ENCODE data around the gene ATG4D. TPM values are rescaled to one million over a fixed set of nuclear protein-coding genes. Genes with fewer than 3 reads are reported as not detected.

The ATG4D gene
- 34.9 TPM for polyA plus RNA-seq (2013, experiment 1 of 2)
- 28.5 TPM for polyA plus RNA-seq (2013, experiment 2 of 2)

DNA sequence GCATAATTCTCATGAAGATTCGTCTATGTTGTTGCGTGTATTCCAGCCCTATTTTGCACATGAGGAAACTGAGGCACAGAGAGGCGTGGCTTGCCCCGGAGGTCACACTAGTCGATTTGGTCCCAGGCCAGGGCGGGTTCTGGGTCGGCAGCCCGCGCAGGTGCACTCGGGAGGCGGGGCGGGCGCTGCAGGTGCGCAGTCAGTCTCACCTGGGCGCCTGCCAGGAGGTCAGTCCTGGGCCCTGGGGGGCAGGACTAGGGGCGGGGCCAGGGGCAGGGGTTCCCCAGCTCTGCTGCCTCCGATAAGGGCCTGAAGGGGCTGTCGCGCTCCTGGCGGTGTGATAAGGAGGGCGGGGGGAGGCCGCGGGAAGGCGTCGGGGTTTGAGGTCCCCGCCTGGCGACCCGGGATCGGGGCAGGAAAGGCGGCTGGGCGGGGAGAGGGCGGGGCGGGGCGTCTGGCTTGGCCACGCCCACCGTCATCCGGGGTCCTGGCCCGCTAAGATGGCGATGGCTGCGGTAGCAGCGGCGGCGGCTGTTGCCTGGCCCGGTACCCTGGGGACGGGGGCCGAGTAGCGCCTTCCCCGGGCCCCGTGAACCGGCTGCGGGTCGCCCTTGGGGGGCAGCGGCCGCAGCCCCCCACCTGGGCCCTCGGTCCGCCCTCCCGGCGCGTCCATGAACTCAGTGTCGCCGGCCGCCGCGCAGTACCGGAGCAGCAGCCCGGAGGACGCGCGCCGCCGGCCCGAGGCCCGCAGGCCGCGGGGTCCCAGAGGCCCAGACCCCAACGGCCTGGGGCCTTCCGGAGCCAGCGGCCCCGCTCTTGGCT, at the start of gene ATG4D:
Gene ATG4D (plus strand): TSS at position 485 of the 822 bp plus-strand sequence. CDS start 187 bp downstream, at position 672.
- Histone ChIP-seq H3K4me1 (ENCODE audit: control insufficient read depth, insufficient read depth, low read length, poor library complexity, severe bottlenecking) (no peaks in the 10 kb centered on the region), H3K9me3 (ENCODE audit: control insufficient read depth, low read length) (no peaks in the 10 kb centered on the region), H3K4me3 (ENCODE audit: extremely low read depth, insufficient read depth, low read length, poor library complexity, severe bottlenecking) (peak within 1 kb of the TSS; percentile 80), H3K27ac (ENCODE audit: low read depth, low read length, severe bottlenecking) (no peak within 1 kb of the TSS), H3K36me3 (ENCODE audit: control insufficient read depth, insufficient read depth, low read length) (peaks cover 18% of the 10 kb centered on the region)
- WGBS, 2 experiments (ENCODE audit: insufficient coverage in 2 of 2) = 3% methylated on average over 47 to 64 of the region's 79 CpGs

DNA sequence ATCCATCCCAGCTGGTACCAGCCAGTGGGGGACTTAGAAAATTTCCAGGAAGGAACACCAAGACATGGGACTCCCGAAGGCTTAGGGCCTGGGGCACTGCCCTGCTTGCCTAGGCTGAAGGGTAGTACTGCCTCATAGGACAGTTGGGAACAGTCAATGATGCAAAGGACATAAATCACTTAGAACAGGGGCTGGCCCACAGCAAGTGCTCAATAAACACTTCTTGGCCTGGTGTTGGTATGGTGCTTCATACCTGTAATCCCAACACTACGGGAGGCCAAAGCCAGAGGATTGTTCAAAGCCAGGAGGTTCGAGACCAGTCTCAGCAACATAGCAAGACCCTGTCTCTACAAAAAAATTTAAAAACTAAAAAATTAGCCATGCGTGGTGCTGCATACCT, 46.3 kb upstream of the ATG4D start:
- H3K9me3 ChIP-seq (ENCODE audit: control insufficient read depth, low read length) = no peaks in the 10 kb centered on the region
- no peak overlapping the region for H3K27ac ChIP-seq (ENCODE audit: low read depth, low read length, severe bottlenecking)
- 94 to 98% methylated on average over 4 of the region's 4 CpGs for WGBS, 2 experiments (ENCODE audit: insufficient coverage in 2 of 2)
- peaks cover 77% of the 10 kb centered on the region for H3K36me3 ChIP-seq (ENCODE audit: control insufficient read depth, insufficient read depth, low read length)
- no peak overlapping the region for H3K4me3 ChIP-seq (ENCODE audit: extremely low read depth, insufficient read depth, low read length, poor library complexity, severe bottlenecking)
- H3K4me1 ChIP-seq (ENCODE audit: control insufficient read depth, insufficient read depth, low read length, poor library complexity, severe bottlenecking) = no peaks in the 10 kb centered on the region

DNA sequence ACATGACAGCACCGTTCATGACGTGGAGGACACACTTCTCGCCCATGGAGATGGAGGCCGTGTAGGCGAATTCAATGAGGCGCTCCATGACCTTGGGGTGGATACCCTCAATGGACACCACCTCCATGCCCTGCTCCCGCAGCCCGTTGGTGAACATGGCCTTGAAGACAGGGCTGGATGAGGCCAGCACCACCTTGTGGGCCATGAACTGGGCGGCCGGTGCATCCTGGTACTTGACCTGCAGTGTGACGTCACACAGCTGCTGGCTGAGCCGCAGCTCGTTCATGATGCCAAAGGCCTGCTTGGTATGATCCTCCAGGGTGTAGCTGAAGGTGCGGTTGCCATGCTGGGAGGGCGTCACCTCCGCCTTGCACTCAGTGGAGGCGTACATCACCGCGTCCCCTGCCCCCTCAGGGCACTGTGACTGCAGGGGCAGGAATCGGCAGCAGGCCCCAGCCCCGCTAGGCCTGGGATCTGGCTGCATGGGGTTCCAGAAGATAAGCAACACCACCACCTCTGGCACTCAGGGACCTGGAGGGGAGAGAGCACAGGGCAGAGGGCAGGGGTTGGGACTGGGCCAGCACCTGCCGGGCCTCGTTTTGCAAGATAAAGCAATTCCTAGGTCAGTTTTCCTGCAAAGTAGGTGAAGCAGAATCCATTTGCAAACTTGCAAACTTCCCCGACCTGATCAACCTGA, 44.0 kb upstream of the ATG4D start:
- Histone ChIP-seq H3K4me1 (ENCODE audit: control insufficient read depth, insufficient read depth, low read length, poor library complexity, severe bottlenecking) (no peaks in the 10 kb centered on the region), H3K4me3 (ENCODE audit: extremely low read depth, insufficient read depth, low read length, poor library complexity, severe bottlenecking) (no peak overlapping the region), H3K27ac (ENCODE audit: low read depth, low read length, severe bottlenecking) (no peak overlapping the region), H3K36me3 (ENCODE audit: control insufficient read depth, insufficient read depth, low read length) (peaks cover 59% of the 10 kb centered on the region), H3K9me3 (ENCODE audit: control insufficient read depth, low read length) (no peaks in the 10 kb centered on the region)
- 94 to 95% methylated on average over 21 of the region's 24 CpGs for WGBS, 2 experiments (ENCODE audit: insufficient coverage in 2 of 2)

DNA sequence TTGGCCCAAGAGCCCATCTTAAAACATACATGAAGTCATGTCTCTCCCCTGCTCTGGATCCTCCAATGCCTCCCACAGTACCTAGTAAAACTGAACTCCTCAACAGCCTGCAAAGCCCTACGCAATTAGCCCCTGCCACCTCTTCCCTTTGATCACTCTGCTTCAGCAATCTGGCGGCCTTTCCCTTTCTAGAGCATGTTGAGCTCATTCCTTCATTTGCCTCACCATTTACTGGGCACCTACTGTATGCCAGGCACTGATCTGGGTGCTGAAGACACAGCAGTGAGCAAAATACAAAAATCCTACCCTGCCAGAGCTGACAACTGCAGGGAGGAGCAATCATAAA, 43.5 kb upstream of the ATG4D start:
- Histone ChIP-seq H3K36me3 (ENCODE audit: control insufficient read depth, insufficient read depth, low read length) (peaks cover 54% of the 10 kb centered on the region), H3K27ac (ENCODE audit: low read depth, low read length, severe bottlenecking) (no peak overlapping the region), H3K4me3 (ENCODE audit: extremely low read depth, insufficient read depth, low read length, poor library complexity, severe bottlenecking) (no peak overlapping the region), H3K9me3 (ENCODE audit: control insufficient read depth, low read length) (no peaks in the 10 kb centered on the region), H3K4me1 (ENCODE audit: control insufficient read depth, insufficient read depth, low read length, poor library complexity, severe bottlenecking) (no peaks in the 10 kb centered on the region)
- 76 to 92% methylated on average over 2 of the region's 2 CpGs for WGBS, 2 experiments (ENCODE audit: insufficient coverage in 2 of 2)

DNA sequence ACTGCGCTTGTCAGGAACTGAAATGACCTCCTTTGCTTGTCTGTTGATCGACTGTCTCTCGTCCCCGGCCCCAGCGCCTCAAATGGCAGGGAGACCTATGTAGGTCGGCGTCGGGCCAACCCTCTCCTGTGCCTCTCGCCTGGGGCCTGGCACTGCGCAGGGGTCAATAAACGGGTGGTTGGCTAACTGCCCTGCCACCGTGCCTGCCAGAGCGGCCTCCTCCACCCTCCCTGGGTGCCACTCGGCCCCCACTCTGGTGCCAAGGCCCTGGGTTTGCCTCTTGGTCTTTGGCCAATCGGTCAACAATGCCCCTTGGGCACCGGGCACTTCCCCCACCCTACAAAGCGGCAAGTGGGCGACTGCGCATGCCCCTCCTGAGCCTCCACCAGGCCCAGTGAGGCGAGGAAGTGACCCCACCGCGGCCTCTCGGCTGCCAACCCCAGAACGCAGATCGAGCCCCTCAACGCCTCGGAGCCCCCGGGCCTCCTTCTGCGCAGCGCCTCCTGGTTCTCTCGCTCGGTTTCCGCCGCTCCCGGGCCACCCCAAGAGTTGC, 41.7 kb upstream of the ATG4D start:
- Histone ChIP-seq H3K4me1 (ENCODE audit: control insufficient read depth, insufficient read depth, low read length, poor library complexity, severe bottlenecking) (no peaks in the 10 kb centered on the region), H3K36me3 (ENCODE audit: control insufficient read depth, insufficient read depth, low read length) (peaks cover 35% of the 10 kb centered on the region), H3K4me3 (ENCODE audit: extremely low read depth, insufficient read depth, low read length, poor library complexity, severe bottlenecking) (peak overlapping the region; percentile 67), H3K9me3 (ENCODE audit: control insufficient read depth, low read length) (no peaks in the 10 kb centered on the region), H3K27ac (ENCODE audit: low read depth, low read length, severe bottlenecking) (peak overlapping the region; percentile 91)
- 6 to 7% methylated on average over 28 to 35 of the region's 35 CpGs for WGBS, 2 experiments (ENCODE audit: insufficient coverage in 2 of 2)

DNA sequence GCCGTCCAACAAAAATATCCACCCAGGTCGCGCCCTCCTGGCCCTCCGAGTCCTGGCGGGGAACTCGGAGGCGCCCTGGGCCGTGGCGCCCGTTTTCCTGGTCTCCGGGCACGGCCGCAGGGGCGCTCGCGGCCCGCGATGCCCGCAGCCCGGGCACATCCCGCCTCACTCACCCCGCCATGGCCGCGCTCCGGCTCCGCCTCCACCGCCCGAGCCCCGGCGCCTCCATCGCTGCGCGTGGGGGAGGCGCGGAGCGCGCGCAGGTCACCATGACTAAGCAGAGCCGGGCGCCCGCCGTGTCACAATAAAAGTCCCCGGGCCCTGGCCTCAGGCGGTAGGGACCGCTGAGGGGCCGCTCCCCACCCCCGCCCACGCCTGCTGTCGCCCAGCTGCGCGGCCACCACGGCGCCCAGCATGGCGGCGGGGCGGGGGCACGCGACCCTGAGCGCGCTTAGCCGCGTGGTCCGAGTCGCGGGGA, 41.1 kb upstream of the ATG4D start:
- Histone ChIP-seq H3K4me3 (ENCODE audit: extremely low read depth, insufficient read depth, low read length, poor library complexity, severe bottlenecking) (peak overlapping the region; percentile 67), H3K36me3 (ENCODE audit: control insufficient read depth, insufficient read depth, low read length) (peaks cover 30% of the 10 kb centered on the region), H3K4me1 (ENCODE audit: control insufficient read depth, insufficient read depth, low read length, poor library complexity, severe bottlenecking) (no peaks in the 10 kb centered on the region), H3K27ac (ENCODE audit: low read depth, low read length, severe bottlenecking) (peak overlapping the region; percentile 91), H3K9me3 (ENCODE audit: control insufficient read depth, low read length) (no peaks in the 10 kb centered on the region)
- WGBS, 2 experiments (ENCODE audit: insufficient coverage in 2 of 2) = 0% methylated on average over 44 to 52 of the region's 65 CpGs

DNA sequence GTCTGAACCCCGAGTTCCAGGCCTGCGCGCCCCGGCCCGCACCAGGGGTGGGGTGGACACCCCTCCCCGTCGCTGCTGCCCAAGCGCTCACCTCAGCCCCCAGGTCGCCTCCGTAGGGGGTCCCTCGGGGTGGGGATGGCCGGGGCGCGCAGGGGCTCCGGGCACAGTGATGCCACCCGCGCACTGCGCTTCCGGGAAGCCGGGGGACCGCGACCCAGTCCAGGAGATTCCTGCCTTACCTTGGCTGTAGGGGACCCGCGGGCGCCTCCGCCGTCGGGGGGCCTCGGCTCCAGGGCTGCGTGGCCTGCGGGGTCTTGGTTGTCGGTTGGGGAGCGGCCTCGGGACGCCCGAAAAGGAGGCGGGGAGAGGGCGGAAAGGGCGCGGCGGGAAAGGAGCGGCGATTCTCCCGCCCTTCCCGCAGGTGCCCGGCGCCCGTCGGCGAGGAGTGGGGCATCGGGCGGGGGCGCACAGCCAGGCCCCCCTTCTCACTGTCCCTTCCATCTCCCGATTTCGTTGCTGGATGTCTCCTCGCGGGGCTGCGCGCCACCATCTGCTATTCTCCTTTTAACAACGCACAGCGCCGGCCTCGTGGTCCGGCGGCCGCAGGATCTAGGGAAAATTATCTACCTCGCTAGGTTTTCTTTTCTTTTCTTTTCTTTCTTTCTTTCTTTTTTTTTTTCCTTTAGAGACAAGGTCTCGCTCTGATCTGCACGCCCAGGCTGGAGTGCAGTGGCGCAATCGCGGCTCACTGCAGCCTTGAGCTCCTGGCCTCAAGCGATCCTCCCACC, 40.5 kb upstream of the ATG4D start, which contains the start of gene KEAP1:
Gene KEAP1 (minus strand): TSS at position 355 of the 788 bp plus-strand sequence. CDS start 3,323 bp downstream, outside the sequence.
- Histone ChIP-seq H3K9me3 (ENCODE audit: control insufficient read depth, low read length) (no peaks in the 10 kb centered on the region), H3K4me3 (ENCODE audit: extremely low read depth, insufficient read depth, low read length, poor library complexity, severe bottlenecking) (peak within 1 kb of the TSS; percentile 67), H3K4me1 (ENCODE audit: control insufficient read depth, insufficient read depth, low read length, poor library complexity, severe bottlenecking) (no peaks in the 10 kb centered on the region), H3K27ac (ENCODE audit: low read depth, low read length, severe bottlenecking) (peak within 1 kb of the TSS; percentile 91), H3K36me3 (ENCODE audit: control insufficient read depth, insufficient read depth, low read length) (peaks cover 24% of the 10 kb centered on the region)
- WGBS, 2 experiments (ENCODE audit: insufficient coverage in 2 of 2) = 7 to 12% methylated on average over 51 to 55 of the region's 73 CpGs

DNA sequence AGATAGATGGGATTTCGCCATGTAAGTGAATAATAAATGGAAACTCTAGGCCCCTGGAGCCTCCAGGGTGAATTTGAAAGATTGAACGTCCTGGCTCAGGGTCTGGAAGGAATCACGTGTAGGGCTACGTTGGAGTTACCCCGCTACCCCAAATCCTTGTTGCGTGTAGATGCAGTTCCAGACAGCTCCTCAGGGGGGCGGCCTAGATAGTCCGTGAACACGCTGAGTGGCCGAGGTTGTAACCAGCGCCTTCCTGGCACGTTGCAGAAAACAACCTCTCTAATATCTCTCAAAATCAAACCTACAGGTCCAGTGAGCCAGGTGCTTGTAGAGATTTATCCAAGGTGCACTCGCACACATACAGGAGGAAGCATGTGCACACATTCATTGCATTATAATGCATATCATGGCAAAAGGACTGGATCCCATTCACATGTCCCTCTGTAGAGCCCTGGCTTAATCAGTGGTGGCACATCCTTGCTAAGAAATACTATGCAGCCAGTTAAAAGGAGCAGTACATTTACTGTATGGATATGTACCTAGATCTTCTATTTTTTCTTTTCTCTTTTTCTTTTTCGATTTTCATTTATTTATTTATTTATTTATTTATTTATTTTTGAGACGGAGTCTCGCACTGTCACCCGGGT, 38.0 kb upstream of the ATG4D start:
- Histone ChIP-seq H3K9me3 (ENCODE audit: control insufficient read depth, low read length) (no peaks in the 10 kb centered on the region), H3K27ac (ENCODE audit: low read depth, low read length, severe bottlenecking) (no peak overlapping the region), H3K4me3 (ENCODE audit: extremely low read depth, insufficient read depth, low read length, poor library complexity, severe bottlenecking) (no peak overlapping the region), H3K36me3 (ENCODE audit: control insufficient read depth, insufficient read depth, low read length) (peaks cover 3% of the 10 kb centered on the region), H3K4me1 (ENCODE audit: control insufficient read depth, insufficient read depth, low read length, poor library complexity, severe bottlenecking) (no peaks in the 10 kb centered on the region)
- WGBS, 2 experiments (ENCODE audit: insufficient coverage in 2 of 2) = 20 to 22% methylated on average over 13 to 14 of the region's 17 CpGs

DNA sequence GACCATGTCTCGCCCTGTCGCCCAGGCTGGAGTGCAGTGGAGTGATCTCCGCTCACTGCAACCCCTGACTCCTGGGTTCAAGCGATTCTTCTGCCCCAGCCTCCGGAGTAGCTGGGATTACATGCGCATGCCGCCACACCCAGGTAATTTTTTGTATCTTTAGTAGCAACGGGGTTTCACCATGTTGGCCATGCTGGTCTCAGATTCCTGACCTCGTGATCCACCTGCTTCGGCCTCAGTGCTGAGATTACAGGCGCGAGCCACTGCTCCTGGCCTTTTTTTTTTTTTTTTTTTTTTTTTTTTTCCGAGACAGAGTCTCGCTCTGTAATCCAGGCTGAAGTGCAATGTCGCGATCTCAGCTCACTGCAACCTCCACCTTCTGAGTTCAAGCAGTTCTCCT, 35.7 kb upstream of the ATG4D start:
- H3K36me3 ChIP-seq (ENCODE audit: control insufficient read depth, insufficient read depth, low read length) = peaks cover 2% of the 10 kb centered on the region
- no peak overlapping the region for H3K27ac ChIP-seq (ENCODE audit: low read depth, low read length, severe bottlenecking)
- H3K9me3 ChIP-seq (ENCODE audit: control insufficient read depth, low read length) = no peaks in the 10 kb centered on the region
- whole genome bisulfite sequencing, 2 experiments (ENCODE audit: insufficient coverage in 2 of 2) = 91 to 93% methylated on average over 14 to 15 of the region's 16 CpGs
- no peak overlapping the region for H3K4me3 ChIP-seq (ENCODE audit: extremely low read depth, insufficient read depth, low read length, poor library complexity, severe bottlenecking)
- no peaks in the 10 kb centered on the region for H3K4me1 ChIP-seq (ENCODE audit: control insufficient read depth, insufficient read depth, low read length, poor library complexity, severe bottlenecking)

DNA sequence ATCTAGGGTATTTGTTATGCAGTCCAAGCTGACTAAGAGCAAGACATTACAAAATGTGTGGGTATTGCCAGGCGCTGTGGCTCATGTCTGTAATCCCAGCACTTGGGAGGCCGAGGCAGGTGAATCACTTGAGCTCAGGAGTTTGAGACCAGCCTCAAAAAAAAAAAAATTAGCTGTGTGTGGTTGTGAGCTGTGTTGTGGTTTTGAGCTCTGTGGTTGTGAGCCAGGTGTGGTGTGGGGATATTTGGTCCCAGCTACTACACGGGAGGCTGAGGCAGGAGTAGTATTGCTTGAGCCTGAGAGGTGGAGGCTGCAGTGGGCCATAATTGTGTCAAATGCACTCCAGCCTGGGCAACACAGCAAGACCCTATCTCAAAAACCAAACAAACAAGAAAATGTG, 35.0 kb upstream of the ATG4D start:
- Histone ChIP-seq H3K9me3 (ENCODE audit: control insufficient read depth, low read length) (no peaks in the 10 kb centered on the region), H3K4me3 (ENCODE audit: extremely low read depth, insufficient read depth, low read length, poor library complexity, severe bottlenecking) (no peak overlapping the region), H3K27ac (ENCODE audit: low read depth, low read length, severe bottlenecking) (no peak overlapping the region), H3K4me1 (ENCODE audit: control insufficient read depth, insufficient read depth, low read length, poor library complexity, severe bottlenecking) (no peaks in the 10 kb centered on the region), H3K36me3 (ENCODE audit: control insufficient read depth, insufficient read depth, low read length) (peaks cover 3% of the 10 kb centered on the region)
- 81 to 100% methylated on average over 2 to 3 of the region's 3 CpGs for WGBS, 2 experiments (ENCODE audit: insufficient coverage in 2 of 2)
